ENCODE measurements around the gene RNF213.

- TF ChIP-seq REST (IDR thresholded peaks at IDR 0.05; ENCODE audit: insufficient replicate concordance, low read depth) (no peak), CTCF (IDR thresholded peaks at IDR 0.05; ENCODE audit: insufficient read depth, low read length) (no peak), POLR2AphosphoS5 (IDR thresholded peaks at IDR 0.05; ENCODE audit: low read depth) (no peak), GABPA (IDR thresholded peaks at IDR 0.05; ENCODE audit: low read depth) (no peak), SPI1 (IDR thresholded peaks at IDR 0.05; ENCODE audit: borderline replicate concordance, low read depth) (no peak)
Observed at GRCh38 chr17:80315517-80316182, 55.0 kb downstream of the RNF213 start.
